Right lobe of liver (tissue), 6 donors: ENCODE data around the gene ATP11B. TPM values are rescaled to one million over a fixed set of nuclear protein-coding genes. Genes with fewer than 3 reads are reported as not detected.

Experiments used
- ATAC-seq, 4 donors: fragments of 200-7000 bp; cut with Tn5 transposase; one replicate each; pipeline ENCODE4 v1.9.1; 2020; ENCODE audit warnings: mild to moderate bottlenecking in 4 of 4, moderate library complexity in 4 of 4
- DNase-seq, 3 donors: peaks; one replicate each; pipeline ENCODE4 v3.0.0-alpha.2; 2020
- H3K27ac ChIP-seq, 3 donors: fragments of 200-600 bp; one replicate each; pipeline ENCODE4 v1.8.0; 2022
- H3K27me3 ChIP-seq, 2 donors: fragments of 200-600 bp; one replicate each; pipeline ENCODE4 v1.8.0; 2022
- H3K36me3 ChIP-seq, 4 donors: fragments of 200-600 bp; sonication (generic) in 1 of 4; one replicate each; pipeline versions ENCODE4 v1.5.1 to v1.8.0; 2017 to 2022; ENCODE audit warnings: control low read depth in 1 of 4
- H3K4me1 ChIP-seq, 4 donors: fragments of 200-600 bp; sonication (generic) in 1 of 4; one replicate each; pipeline versions ENCODE4 v1.5.1 to v1.8.0; 2017 to 2022; ENCODE audit warnings: control low read depth in 1 of 4
- H3K4me3 ChIP-seq, 3 donors: fragments of 200-600 bp; one replicate each; pipeline ENCODE4 v1.8.0; 2022
- H3K9me3 ChIP-seq, 4 donors: fragments of 200-600 bp; sonication (generic) in 1 of 4; one replicate each; pipeline versions ENCODE4 v1.5.1 to v1.8.0; 2017 to 2022; ENCODE audit warnings: control low read depth in 1 of 4
- POLR2A ChIP-seq: fragments of 450-650 bp; IDR thresholded peaks from one replicate; pipeline ENCODE4 v1.6.1; 2017; ENCODE audit warnings: antibody characterized with exemption, mild to moderate bottlenecking
- WGBS: methylation state at CpG from one replicate; pipeline ENCODE4 v1.1.6; 2018; ENCODE audit warnings: low coverage, low lambda C conversion rate; ENCODE audit not compliant: insufficient coverage; ENCODE audit errors: missing lambda C conversion rate; 5-methylcytosine and 5-hydroxymethylcytosine counted together
- intact Hi-C, 2 donors: fragments of 100-400 bp; cut with DNase I; formaldehyde crosslinking; loops; one replicate each; pipeline versions ENCODE4 v1.11.2 to v1.14.1; 2022
- total RNA-seq, 6 experiments: library from RNA; depleted of rRNA in 2 of 6; stranded (reverse); fragments of >200 nt in 2 of 6; fragmentation: NEBNext Ultra II Directional in 3 of 6; extraction: Animal tissue kit (Norgen Biotek cat#: 25700) in 3 of 6; gene quantifications; one replicate each; pipeline versions ENCODE4 v1.1.0 to v1.2.4, GENCODE V29; 2016 to 2023
- TF ChIP-seq, protein P1 (sequence below), 4 donors: fragments of 200-600 bp in 3 of 4; fragments of 450-650 bp in 1 of 4; IDR thresholded peaks; one replicate each; pipeline versions ENCODE4 v1.5.1 to v1.8.0; 2016 to 2022; ENCODE audit warnings: antibody characterized with exemption in 4 of 4, mild to moderate bottlenecking in 2 of 4
- donor health status: DM: no; HTN: yes; CAD: no.
- donor health status: DM: no; HTN: no; CAD: no.
- donor health status: DM: no; HTN: no; CAD: no.
- donor health status: DM: no; HTN: yes; CAD: no.
- donor health status: DM: no; HTN: yes; CAD: no.

The ATP11B gene
- total RNA-seq, 6 experiments from 2014 or later = 25.1 to 36.3 (median 27.8) TPM

DNA sequence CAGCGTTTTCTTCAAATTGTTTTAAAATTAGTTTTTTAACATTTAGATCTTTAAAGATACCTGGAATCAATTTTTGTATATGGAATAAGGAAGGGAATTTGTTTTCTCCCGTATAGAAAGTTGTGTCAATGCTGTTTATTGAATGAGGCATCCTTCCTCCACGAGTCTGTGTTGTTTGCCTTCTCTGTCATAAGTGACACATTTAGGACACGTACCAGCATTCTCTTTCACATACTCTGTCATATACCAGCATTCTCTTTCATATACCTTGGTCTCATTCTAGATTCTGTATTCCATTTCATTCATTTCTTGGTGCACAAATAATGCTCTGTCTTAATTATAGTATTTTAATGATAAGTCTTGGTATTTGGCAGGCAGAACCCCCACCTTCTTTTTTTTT lies 10.3 kb downstream of the ATP11B start:
- H3K4me3 ChIP-seq = no peak overlapping the region
- 65% methylated on average over 4 of the region's 4 CpGs for WGBS
- intact Hi-C loops = no loop called here
- TF ChIP-seq, protein P1, sequence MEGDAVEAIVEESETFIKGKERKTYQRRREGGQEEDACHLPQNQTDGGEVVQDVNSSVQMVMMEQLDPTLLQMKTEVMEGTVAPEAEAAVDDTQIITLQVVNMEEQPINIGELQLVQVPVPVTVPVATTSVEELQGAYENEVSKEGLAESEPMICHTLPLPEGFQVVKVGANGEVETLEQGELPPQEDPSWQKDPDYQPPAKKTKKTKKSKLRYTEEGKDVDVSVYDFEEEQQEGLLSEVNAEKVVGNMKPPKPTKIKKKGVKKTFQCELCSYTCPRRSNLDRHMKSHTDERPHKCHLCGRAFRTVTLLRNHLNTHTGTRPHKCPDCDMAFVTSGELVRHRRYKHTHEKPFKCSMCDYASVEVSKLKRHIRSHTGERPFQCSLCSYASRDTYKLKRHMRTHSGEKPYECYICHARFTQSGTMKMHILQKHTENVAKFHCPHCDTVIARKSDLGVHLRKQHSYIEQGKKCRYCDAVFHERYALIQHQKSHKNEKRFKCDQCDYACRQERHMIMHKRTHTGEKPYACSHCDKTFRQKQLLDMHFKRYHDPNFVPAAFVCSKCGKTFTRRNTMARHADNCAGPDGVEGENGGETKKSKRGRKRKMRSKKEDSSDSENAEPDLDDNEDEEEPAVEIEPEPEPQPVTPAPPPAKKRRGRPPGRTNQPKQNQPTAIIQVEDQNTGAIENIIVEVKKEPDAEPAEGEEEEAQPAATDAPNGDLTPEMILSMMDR (IDR thresholded peaks at IDR 0.05) = no peak
- no peak for TF ChIP-seq POLR2A
- no peak for ATAC-seq
- DNase-seq = no peak
- no peaks in the 10 kb centered on the region for H3K9me3 ChIP-seq
- no peaks in the 10 kb centered on the region for H3K27me3 ChIP-seq
- H3K4me1 ChIP-seq = peaks cover 0 to 10% (median 0%) of the 10 kb centered on the region in 4 donors
- no peaks in the 10 kb centered on the region for H3K36me3 ChIP-seq
- H3K27ac ChIP-seq = no peak overlapping the region

DNA sequence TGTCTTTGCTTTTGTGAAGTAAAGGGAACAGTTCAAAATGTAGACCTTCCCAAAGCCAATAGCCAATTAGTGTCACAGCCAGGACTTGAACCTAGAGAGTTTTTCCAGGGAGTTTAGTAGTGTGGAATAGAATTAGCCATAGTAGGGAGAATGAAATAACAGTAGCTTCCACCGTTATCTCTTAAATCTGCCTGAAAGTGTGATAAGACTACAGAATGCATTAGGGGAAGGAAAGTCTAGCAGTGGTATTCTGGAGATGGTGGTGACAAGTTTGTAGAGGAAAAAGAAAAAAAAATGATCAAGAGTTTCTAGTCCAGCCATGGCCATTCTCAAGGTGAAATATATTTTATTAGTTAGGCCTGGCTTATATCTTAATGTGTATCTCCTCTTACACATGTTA lies 13.8 kb downstream of the ATP11B start:
- TF ChIP-seq, protein P1 (IDR thresholded peaks at IDR 0.05) = no peak
- no peak for TF ChIP-seq POLR2A
- Histone ChIP-seq H3K27me3 (no peaks in the 10 kb centered on the region), H3K36me3 (no peaks in the 10 kb centered on the region), H3K4me3 (no peak overlapping the region), H3K27ac (no peak overlapping the region), H3K9me3 (no peaks in the 10 kb centered on the region), H3K4me1 (peaks cover 0 to 8% (median 0%) of the 10 kb centered on the region in 4 donors)
- no peak for DNase-seq
- 100% methylated on average over 1 of the region's 1 CpG for WGBS
- no peak for ATAC-seq
- intact Hi-C loops = no loop called here

DNA sequence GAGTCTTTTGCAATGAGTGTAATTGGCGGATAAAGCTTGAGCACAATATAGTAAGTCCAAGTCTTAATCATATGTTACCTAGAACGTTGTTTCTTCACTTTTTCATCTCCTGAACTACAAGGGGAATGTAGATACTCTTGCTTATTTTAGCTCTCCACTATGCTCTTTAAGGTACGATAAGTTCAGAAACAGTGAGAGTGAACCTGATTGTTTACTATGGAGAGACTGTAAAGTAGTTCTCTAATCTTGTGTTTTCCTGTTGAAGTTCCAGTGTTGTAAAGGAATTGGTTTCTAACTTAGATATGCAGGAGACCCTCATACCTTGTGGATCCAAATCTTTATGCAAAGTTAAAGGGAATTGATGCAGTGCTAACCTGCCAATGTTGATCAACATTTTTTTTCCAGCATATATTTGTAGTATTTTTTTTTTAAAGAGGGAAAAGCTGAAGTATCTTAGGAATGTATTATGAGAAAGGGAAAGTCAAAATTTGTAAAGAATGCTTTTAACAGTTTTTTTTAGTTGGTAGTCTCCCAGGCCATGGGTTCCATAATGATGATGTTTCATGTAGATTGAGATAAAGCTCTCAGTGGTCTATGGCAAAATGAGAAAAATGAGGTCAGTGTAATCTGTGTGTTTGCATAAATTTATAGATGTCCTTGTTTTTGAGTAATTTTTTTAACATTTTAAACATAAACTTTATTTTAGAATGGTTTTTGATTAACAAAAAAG lies 14.9 kb downstream of the ATP11B start:
- 73% methylated on average over 3 of the region's 3 CpGs for whole genome bisulfite sequencing
- intact Hi-C loops = no loop called here

DNA sequence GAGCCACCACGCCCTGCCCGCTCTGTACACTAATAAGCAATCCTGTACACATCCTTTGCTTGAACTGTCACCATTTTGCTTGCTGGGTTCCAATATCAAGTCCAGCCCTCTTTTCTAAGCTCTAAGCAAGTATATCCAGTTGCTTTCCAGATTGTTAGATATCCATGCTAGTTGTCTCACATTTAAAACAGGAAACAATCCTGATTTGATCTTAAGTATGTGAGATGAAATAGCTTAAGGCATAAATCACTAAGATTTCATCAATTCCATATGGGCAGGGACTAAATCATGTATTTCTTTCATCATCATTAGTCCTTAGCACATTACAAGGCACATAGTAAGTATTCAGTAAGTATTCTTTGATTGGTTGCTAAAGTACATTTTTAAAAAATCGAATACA lies 16.2 kb downstream of the ATP11B start:
- TF ChIP-seq, protein P1 (IDR thresholded peaks at IDR 0.05) = no peak
- TF ChIP-seq POLR2A = no peak
- no peaks in the 10 kb centered on the region for H3K27me3 ChIP-seq
- peaks cover 0 to 4% (median 0%) of the 10 kb centered on the region in 4 donors for H3K4me1 ChIP-seq
- WGBS = 88% methylated on average over 3 of the region's 3 CpGs
- no peak for DNase-seq
- intact Hi-C loops = no loop called here
- no peak for ATAC-seq
- H3K4me3 ChIP-seq = no peak overlapping the region
- H3K27ac ChIP-seq = no peak overlapping the region
- no peaks in the 10 kb centered on the region for H3K9me3 ChIP-seq
- H3K36me3 ChIP-seq = no peaks in the 10 kb centered on the region

More for the DNA sequence above, 14.9 kb downstream of the ATP11B start:
- ATAC-seq (no peak), DNase-seq (no peak)
- Histone ChIP-seq H3K27ac (no peak overlapping the region), H3K9me3 (no peaks in the 10 kb centered on the region), H3K27me3 (no peaks in the 10 kb centered on the region), H3K4me1 (peaks cover 0 to 4% (median 0%) of the 10 kb centered on the region in 4 donors), H3K36me3 (no peaks in the 10 kb centered on the region), H3K4me3 (no peak overlapping the region)
- TF ChIP-seq POLR2A = no peak
- TF ChIP-seq, protein P1 (IDR thresholded peaks at IDR 0.05) = no peak
